Stimulated activated CD4-positive, alpha-beta T cell treated with anti-CD3 and anti-CD28 coated beads, Interleukin-1b, Interleukin-23, amount 100 ng/mL, for 48 hours (primary cell): ENCODE measurements around the gene BCL2L1.

Experiments
- DNase-seq: peaks from one replicate; pipeline ENCODE4 v3.0.0-alpha.2; 2020

BCL2L1 gene

DNA sequence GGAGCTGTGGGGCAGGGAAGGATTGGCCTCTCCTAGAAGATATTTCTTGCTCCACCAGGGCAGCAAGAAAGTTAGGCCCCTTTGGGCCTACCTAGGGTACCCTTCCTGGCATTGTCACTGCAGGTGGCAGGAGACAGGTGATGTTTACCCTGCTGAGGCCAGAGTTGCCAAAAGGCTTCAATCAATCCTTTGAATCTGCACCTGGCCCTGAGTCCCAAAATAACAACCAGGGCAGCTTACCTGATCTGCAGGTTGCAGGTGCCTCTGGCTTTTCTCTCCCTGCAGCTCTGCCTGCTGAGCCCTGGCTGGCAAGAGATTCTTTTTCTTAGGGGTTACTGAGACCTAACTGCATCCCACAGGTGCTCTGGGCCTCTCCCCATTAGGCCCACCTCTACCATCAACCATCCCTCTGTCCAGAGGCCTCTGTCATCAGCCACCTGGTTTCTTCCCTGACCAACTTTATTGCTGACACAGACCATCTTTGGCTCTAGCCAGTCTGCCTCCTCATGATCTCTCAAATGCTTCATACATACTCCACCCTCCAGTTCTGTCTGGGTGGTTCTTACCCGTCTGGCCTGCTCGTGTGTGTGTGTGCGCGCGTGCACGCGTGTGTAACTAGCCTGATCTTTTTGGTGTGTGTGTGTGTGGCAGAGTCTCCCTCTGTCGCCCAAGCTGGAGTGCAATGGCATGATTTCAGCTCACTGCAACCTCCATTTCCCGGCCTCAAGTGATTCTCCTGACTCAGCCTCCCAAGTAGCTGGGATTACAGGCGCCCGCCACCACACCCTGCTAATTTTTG, 13.7 kb downstream of the BCL2L1 start:
- no peak for DNase-seq

GRCh38 chr20:31707994-31708735, 14.5 kb downstream of the BCL2L1 start:
- DNase-seq: no peak

DNA sequence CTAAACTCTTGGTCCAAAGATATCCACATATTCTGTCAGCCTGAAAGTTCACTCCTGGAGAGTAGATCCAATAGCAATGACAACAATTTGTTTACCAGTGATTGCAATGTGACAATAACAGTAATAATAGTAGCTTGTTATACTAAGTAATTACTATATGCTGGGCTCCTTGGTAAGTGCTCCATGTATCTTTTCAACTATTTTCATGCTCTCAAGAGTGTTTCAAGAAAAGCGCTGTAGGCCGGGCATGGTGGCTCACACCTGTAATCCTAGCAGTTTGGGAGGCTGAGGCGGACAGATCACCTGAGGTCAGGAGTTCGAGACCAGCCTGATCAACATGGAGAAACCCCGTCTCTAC, 15.4 kb downstream of the BCL2L1 start:
- no peak for DNase-seq

DNA sequence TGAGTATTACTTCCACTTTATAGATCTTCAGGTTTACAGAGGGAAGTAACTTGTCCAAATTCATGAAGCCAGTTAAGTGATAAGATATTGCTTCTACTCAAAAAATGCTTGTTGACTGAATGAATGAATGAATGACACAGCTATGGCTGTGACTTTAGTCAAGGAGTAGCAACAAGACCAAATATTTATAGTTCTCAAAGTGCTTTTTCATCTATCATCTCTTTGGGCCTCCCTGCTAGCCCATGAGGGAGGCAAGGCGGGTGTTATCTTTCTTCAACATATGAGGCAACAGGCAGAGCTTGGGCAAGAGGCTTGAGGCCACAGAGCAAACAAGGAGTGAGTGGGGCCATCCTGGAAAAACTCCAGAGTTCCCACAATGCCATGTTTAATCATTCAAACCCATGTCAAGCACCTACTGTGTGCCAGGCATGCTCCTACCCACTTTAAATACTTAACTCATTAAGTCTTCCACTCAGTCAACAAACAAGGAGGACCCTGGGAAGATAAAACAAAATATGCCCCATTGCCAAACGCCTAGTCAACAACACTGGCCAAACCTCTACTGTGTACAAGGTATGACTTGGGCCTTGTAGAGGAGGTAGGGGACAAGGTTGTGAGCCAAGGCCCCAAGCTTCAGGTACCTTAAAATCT, 15.9 kb downstream of the BCL2L1 start:
- DNase-seq: no peak

DNA sequence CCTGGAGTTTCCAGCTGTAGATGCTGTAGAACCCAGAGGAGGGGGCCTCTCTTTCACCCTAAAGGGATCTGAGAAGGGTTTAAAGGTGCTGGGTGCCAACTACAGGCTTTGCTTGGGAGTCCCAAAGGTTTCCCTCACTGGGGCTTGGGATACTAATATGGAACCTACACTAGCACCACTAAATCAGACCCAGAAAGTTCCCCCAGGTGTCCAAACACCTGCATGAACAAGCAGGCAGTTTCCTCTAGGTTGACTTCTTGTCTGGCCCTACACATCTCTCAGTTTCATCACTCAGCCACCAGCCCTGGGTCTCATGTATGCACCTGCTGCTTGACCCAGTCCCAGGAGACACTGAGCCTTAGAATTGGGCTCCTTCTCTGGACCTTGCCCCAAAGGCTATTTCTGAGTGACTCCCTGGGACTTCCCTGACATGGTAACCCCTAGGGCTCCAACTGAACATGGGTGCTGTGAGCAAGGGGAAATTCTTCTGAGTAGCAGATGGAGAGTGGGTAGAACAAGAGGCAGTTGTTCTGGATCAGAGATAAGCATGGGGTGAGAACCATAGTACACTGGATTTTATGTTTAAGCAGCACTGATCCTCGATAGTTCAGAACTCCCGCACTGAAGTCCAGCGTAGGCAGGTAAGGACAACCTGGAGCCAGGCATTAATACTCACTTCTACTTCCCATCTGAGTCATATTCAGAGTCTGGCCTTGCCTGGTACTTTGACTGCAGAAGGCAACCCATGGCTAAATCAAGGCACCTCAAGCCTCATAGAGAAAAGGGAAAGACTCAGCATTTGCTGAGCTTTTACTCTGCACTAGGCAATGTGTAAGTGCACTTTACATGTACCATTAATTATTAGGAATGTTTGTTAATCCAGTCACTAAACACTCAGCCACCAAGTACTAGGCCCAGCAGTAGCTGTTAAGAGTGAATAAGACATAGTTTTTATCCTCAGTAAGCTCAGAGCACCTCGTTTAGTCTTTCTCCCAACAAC, 16.8 kb downstream of the BCL2L1 start:
- no peak for DNase-seq

DNA sequence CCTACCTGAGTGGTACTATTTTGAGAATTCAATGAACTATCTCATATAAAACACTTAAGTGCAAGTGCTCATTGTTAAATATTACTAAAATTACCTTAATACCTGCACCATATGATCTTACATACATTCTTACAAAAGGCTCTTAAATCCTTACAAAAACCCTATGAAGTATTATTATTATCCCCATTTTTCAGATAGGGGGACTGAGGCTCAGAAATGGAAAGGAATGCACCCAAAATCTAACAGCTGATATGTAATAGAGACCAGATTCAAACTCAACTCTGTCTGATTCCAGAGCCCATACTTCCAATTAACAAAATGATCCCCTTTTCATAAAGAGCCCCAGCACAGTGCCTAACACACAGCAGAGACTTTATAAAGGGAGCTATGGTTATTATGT, 17.5 kb downstream of the BCL2L1 start:
- DNase-seq: no peak

DNA sequence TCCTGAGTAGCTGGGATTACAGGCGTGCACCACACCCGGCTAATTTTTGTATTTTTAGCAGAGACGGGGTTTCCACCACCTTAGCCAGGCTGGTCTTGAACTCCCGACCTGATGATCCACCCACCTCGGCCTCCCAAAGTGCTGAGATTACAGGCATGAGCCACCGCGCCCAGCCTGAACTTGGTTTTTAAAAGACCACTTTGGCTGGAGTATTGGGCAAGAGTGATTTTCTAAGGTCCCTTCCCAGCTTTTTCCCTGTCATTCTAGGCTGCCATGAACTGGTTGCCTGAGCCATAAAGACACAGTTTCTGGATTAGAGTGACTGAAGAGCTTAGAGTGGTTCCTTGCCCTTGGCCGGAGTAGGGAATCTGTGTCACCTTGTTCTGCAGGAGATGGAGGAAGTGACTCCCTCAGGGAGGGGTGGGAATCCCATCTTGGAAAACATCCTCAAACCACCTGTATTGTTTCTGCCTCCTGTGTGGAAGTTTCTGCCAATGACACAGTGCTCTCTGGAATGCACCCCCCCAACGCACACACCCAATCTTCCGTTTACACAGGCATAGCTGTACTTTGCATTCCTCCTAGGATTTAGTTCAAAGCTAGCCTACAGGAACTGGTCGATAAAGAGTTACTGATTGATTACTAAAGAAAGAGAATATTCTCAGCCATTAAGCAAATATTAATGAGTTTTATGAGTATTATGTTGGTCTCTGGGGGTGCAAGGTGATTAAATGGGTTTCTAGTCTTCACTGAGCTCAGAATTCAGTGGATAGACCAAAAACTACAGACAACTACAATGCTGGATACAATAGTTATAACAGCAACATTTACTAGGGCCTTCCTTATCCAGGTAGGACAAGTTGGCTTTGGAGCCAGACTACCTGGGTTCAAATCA, 18.2 kb downstream of the BCL2L1 start:
- DNase-seq: no peak

- no peak for DNase-seq
Measured at GRCh38 chr20:31701591-31701990, 21.1 kb downstream of the BCL2L1 start.

- no peak for DNase-seq
Measured at GRCh38 chr20:31700747-31701146, 21.9 kb downstream of the BCL2L1 start.

- no peak for DNase-seq
Measured at GRCh38 chr20:31699801-31700728, 22.6 kb downstream of the BCL2L1 start.

- no peak for DNase-seq
Measured at GRCh38 chr20:31698803-31699718, 23.6 kb downstream of the BCL2L1 start.

DNA sequence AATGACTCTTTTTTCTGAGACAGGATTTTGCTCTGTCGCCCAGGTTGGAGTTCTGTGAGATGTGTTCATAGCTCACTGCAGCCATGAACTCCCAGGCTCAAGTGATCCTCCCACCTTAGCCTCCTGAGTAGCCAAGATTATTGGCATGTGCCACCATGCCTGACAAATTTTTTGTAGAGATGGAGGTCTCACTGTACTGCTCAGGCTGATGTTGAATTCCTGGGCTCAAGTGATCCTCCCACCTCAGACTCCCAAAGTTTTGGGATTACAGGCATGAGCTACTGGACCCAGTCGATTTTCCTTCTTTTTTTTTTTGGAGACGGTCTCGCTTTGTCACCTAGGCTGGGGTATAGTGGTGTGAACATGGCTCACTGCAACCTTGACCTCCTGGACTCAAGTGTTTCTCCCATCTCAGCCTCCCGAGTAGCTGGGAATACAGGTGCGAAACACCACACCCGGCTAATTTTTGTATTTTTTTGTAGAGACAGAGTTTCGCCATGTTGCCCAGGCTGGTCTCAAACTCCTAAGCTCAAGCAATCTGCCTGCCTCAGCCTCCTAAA, 24.3 kb downstream of the BCL2L1 start:
- no peak for DNase-seq

DNA sequence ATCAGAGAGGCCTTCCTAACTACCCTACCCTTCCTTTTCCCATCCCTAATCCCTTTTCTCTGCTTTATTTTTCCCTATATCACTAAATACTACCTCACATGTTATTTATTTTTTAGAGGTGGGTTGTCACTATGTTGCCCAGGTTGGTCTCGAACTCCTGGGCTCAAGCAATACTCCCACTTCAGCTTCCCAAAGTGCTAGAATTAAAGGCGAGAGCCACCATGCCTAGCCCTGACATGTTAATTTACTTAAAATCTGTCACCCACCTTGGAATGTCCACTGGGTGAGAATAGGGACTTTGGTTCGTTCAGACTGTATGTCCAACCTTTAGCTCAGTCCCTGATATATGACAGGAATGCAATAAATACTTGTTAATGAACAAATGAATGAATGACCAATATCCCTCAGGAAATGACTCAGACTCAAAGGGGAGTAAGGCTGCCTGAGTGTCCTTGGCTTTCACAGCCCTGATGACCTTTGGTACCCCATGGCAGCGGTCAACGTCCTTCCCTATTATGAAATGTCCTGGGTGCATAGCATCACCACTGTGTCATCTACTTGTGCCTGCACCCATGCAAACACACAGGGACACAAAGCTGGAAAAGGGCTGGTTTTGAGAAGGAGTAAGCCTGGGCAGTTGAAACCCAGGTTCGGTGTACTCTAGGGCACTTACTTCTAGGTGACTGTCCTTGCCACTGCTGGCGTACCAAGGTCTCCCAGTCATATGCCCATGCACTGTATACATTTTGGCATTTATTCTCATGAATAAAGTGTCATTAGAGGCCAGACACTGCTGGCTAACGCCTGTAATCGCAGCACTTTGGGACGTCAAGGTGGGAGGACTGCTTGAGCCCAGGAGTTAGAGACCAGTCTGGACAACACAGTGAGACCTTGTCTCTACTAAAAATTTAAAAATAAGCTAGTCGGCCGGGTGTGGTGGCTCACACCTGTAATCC, 26.5 kb downstream of the BCL2L1 start:
- no peak for DNase-seq

DNA sequence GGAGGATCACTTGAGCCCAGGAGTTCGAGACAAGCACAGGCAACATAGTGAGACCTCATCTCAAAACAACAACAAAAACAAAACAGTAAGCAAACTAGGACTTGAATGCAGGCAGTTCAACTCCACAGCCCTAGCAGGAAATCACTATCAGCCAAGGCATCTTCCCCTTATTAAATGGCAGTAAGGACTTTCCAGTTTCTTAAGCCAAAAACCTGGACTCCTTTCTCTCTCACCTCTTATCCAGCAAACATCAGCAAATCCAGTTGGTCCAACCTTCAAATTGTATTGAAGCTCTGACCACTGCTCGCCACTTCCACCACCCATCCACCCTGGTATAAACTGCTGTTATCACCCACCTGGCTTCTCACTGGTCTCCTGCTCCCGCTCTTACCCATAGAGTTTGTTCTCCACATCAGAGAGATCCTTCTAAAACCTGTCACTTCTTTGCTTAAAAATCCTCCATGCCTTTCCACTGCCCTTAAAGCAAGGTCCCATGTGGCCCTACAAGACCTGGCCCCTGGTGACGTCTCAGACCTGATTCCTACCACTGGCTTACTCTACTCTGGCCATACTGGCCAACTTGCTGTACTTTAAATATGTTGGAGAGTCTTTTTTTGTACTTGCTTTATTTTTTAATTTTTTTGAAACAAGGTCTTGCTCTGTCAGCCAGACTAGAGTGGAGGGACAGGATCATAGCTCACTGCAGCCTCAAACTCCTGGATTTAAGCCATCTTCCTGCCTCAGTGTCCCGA, 27.6 kb downstream of the BCL2L1 start:
- DNase-seq: no peak

DNA sequence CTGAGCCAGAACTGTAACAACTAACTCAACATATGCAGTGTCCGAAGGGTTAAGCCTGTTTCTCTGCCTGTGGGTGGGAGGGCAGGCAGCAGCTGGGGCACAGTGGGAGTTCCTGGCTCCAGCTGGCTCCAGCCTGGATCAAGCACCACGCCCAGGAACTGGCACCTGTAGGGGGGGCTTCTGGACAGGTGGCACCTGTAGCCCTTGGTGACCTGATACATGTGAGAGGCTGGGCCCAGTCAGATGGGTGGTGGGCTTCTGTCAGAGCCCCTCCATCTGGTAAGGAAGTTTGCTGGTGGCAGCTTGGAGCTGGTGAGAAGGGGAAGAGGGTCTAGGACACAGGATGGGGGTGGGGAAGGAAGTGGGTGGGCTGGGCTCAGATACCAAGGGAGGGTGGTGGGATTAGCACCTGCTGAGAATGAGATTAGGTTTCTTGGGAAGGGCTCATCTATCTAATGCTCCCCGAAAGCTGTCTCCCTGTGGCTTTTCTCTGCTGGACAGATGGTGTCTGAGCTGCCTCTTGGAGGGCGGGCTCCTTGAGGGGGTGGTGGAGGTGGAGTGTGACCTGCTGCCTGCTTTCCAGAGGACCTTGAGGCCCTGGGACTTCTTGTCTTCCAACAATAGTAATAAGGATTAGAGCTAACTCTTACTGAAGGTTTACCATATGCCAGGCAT, 28.5 kb downstream of the BCL2L1 start:
- no peak for DNase-seq

GRCh38 chr20:31693402-31693801, 29.3 kb downstream of the BCL2L1 start:
- no peak for DNase-seq
